ENCODE results near the gene DPF3. TPM values are rescaled to one million over a fixed set of nuclear protein-coding genes. Genes with fewer than 3 reads are reported as not detected.

Gene DPF3
- total RNA-seq, 1 experiment from 2014 or later: 0.31 TPM

DNA sequence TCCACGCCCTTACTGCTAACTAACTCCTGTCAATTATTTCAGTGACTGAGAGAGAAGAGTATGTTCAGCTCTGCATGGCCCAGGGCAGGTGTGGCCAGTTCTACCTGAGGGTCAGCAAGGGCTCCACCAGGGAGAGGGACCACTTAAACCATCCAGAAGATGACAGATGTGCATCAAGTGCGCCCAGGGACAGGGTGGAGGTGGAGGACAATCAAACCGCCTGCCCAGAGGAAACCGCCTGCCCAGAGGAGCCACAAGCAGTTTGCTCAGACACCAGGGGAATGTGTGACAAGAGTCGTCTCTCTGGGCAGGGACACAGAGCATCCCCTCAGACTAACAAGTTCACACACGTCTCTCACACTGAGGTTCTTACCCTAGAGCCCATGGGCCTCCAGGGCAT lies 14.5 kb downstream of the DPF3 start (continued):
- TF ChIP-seq, protein P1, sequence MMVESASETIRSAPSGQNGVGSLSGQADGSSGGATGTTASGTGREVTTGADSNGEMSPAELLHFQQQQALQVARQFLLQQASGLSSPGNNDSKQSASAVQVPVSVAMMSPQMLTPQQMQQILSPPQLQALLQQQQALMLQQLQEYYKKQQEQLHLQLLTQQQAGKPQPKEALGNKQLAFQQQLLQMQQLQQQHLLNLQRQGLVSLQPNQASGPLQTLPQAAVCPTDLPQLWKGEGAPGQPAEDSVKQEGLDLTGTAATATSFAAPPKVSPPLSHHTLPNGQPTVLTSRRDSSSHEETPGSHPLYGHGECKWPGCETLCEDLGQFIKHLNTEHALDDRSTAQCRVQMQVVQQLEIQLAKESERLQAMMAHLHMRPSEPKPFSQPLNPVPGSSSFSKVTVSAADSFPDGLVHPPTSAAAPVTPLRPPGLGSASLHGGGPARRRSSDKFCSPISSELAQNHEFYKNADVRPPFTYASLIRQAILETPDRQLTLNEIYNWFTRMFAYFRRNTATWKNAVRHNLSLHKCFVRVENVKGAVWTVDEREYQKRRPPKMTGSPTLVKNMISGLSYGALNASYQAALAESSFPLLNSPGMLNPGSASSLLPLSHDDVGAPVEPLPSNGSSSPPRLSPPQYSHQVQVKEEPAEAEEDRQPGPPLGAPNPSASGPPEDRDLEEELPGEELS (CRISPR knock-in tag; IDR thresholded peaks at IDR 0.05): no peak
- no peak for TF ChIP-seq OVOL2 (CRISPR knock-in tag; IDR thresholded peaks at IDR 0.05; ENCODE audit: borderline replicate concordance)

DNA sequence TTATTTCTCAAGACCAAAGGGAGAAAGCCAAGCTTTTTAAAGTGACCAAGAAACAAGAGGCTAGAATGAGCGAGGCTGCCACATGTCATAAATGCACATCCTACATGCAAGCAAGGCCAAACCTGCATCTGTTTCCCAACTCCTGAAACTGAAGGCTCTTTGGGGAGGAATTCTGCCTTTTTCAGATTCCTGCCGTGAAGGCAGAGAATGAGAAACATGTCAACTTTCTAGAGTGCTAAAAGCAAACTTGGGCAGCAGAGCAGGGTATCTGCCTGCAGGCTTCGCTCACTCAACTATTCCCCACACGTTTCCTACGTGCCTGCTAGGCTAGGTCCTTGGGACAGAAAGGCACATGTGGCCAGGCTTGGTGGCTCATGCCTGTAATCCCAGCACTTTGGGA lies 15.2 kb downstream of the DPF3 start:
- ATAC-seq: no peak

DNA sequence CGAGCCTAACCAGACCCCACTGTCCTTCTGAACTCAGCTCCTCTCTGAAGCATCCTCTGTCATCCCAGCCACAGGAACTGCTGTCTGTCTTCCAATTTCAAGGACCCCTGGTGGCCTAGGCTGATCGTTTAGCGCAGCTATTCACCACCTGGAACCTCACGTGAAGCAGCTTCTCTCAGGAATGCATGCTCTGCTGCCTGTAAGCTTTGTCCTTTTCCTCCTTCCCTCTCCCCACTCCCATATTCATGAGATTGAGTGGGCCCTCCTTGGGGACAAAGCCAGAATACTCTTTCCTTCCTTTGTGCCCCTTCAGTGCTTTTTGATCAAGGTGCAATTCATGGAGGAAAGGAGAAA lies 17.2 kb downstream of the DPF3 start:
- POLR2A ChIA-PET: interaction anchor here (0.9 kb wide), 1 partner anchor 14 kb away, joined by 3 read pairs; no protein-coding TSS in a partner anchor
- peaks cover 10% of the 10 kb centered on the region for H3K27me3 Mint-ChIP-seq (ENCODE audit: low read depth)
- TF ChIP-seq ZBTB21 (CRISPR knock-in tag; IDR thresholded peaks at IDR 0.05; ENCODE audit: borderline replicate concordance): no peak
- H3K9me3 Mint-ChIP-seq: peaks cover 11% of the 10 kb centered on the region
- H3K27ac Mint-ChIP-seq: 0 out of 2 replicates have a peak overlapping the region, but pooled peaks have one; percentile 8
- peaks cover 23% of the 10 kb centered on the region for H3K4me1 Mint-ChIP-seq
- no peak overlapping the region for H3K4me3 Mint-ChIP-seq
- DNase-seq (ENCODE audit: low spot score) (peak; percentile 45), ATAC-seq (peak; percentile 94)
- H3K36me3 Mint-ChIP-seq: peaks cover 7% of the 10 kb centered on the region
- CTCF ChIA-PET: interaction anchor here (0.6 to 1.8 kb wide), 12 partner anchors 12 to 596 kb away, joined by 3 to 12 read pairs (median 3); partner anchors contain the start of gene DPF3

More for the DNA sequence above, 15.2 kb downstream of the DPF3 start:
- Mint-ChIP-seq H3K4me1 (peaks cover 36% of the 10 kb centered on the region), H3K9me3 (peaks cover 5% of the 10 kb centered on the region; the same call in 1 of the 2 replicates), H3K36me3 (no peaks in the 10 kb centered on the region), H3K4me3 (no peak overlapping the region), H3K27me3 (ENCODE audit: low read depth) (peaks cover 12% of the 10 kb centered on the region), H3K27ac (no peak overlapping the region)
- TF ChIP-seq FOXK1 (CRISPR knock-in tag; IDR thresholded peaks at IDR 0.05) (no peak), ZNF317 (CRISPR knock-in tag; IDR thresholded peaks at IDR 0.05; ENCODE audit: borderline replicate concordance, low read depth) (no peak), GABPB1 (CRISPR knock-in tag; IDR thresholded peaks at IDR 0.05) (no peak)
- DNase-seq (ENCODE audit: low spot score): no peak
- ChIA-PET POLR2A (no interaction called here), CTCF (no interaction called here)

DNA sequence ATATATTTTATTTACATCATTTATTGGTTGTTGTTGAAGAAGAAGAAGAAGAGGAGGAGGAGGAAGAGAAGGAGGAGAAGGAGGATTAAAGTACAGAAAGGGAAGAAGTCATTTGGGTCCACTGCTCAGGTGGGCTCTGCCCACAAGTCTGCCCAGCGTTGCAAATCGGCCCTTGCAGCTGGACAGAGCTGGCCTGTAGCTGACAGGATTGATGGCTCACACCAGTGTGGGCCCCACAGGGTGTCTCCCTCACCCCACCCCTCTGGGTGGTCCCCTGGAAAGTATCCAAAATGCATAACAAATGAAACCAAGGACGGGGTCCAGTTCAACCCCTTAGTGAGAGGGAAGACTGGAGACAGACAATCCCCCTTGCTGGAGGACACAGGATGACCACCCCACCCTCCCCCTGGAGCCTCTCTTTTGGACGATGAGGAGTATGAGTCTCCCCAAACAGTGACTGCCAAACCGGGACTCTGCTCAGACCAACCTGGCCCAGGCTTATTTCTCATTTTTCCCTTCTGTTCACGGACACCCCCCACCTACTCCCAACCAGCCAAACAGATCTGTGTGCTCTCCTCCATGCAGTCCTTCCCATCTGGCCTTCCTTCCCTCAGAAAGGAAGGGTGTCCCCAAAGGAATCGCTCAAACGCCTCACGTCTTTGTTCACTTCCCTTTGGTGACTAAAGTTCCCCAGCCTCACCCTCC lies 17.7 kb downstream of the DPF3 start:
- peaks cover 11% of the 10 kb centered on the region for H3K36me3 Mint-ChIP-seq
- H3K27me3 Mint-ChIP-seq (ENCODE audit: low read depth): peaks cover 10% of the 10 kb centered on the region
- ChIA-PET CTCF (interaction anchor here (0.6 to 1.8 kb wide), 12 partner anchors 12 to 596 kb away, joined by 3 to 12 read pairs (median 3); partner anchors contain the start of gene DPF3), POLR2A (interaction anchor here (0.9 kb wide), 1 partner anchor 15 kb away, joined by 3 read pairs; no protein-coding TSS in a partner anchor)
- DNase-seq (ENCODE audit: low spot score): no peak
- H3K4me1 Mint-ChIP-seq: peaks cover 21% of the 10 kb centered on the region
- no peak overlapping the region for H3K27ac Mint-ChIP-seq
- no peak overlapping the region for H3K4me3 Mint-ChIP-seq
- no peak for ATAC-seq
- H3K9me3 Mint-ChIP-seq: peaks cover 16% of the 10 kb centered on the region
- TF ChIP-seq, protein P2, sequence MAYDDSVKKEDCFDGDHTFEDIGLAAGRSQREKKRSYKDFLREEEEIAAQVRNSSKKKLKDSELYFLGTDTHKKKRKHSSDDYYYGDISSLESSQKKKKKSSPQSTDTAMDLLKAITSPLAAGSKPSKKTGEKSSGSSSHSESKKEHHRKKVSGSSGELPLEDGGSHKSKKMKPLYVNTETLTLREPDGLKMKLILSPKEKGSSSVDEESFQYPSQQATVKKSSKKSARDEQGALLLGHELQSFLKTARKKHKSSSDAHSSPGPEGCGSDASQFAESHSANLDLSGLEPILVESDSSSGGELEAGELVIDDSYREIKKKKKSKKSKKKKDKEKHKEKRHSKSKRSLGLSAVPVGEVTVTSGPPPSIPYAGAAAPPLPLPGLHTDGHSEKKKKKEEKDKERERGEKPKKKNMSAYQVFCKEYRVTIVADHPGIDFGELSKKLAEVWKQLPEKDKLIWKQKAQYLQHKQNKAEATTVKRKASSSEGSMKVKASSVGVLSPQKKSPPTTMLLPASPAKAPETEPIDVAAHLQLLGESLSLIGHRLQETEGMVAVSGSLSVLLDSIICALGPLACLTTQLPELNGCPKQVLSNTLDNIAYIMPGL (CRISPR knock-in tag; IDR thresholded peaks at IDR 0.05): no peak
- TF ChIP-seq KAT7 (CRISPR knock-in tag; IDR thresholded peaks at IDR 0.05; ENCODE audit: borderline replicate concordance) (no peak), NR2C2 (CRISPR knock-in tag; IDR thresholded peaks at IDR 0.05) (no peak), OVOL2 (CRISPR knock-in tag; IDR thresholded peaks at IDR 0.05; ENCODE audit: borderline replicate concordance) (no peak), GABPB1 (CRISPR knock-in tag; IDR thresholded peaks at IDR 0.05) (no peak), CBFB (CRISPR knock-in tag; IDR thresholded peaks at IDR 0.05; ENCODE audit: low read depth) (no peak), FOXP1 (CRISPR knock-in tag; IDR thresholded peaks at IDR 0.05; ENCODE audit: borderline replicate concordance) (no peak)
- TF ChIP-seq, protein P3, sequence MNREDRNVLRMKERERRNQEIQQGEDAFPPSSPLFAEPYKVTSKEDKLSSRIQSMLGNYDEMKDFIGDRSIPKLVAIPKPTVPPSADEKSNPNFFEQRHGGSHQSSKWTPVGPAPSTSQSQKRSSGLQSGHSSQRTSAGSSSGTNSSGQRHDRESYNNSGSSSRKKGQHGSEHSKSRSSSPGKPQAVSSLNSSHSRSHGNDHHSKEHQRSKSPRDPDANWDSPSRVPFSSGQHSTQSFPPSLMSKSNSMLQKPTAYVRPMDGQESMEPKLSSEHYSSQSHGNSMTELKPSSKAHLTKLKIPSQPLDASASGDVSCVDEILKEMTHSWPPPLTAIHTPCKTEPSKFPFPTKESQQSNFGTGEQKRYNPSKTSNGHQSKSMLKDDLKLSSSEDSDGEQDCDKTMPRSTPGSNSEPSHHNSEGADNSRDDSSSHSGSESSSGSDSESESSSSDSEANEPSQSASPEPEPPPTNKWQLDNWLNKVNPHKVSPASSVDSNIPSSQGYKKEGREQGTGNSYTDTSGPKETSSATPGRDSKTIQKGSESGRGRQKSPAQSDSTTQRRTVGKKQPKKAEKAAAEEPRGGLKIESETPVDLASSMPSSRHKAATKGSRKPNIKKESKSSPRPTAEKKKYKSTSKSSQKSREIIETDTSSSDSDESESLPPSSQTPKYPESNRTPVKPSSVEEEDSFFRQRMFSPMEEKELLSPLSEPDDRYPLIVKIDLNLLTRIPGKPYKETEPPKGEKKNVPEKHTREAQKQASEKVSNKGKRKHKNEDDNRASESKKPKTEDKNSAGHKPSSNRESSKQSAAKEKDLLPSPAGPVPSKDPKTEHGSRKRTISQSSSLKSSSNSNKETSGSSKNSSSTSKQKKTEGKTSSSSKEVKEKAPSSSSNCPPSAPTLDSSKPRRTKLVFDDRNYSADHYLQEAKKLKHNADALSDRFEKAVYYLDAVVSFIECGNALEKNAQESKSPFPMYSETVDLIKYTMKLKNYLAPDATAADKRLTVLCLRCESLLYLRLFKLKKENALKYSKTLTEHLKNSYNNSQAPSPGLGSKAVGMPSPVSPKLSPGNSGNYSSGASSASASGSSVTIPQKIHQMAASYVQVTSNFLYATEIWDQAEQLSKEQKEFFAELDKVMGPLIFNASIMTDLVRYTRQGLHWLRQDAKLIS (CRISPR knock-in tag; IDR thresholded peaks at IDR 0.05; ENCODE audit: borderline replicate concordance): no peak
- TF ChIP-seq, protein P4, sequence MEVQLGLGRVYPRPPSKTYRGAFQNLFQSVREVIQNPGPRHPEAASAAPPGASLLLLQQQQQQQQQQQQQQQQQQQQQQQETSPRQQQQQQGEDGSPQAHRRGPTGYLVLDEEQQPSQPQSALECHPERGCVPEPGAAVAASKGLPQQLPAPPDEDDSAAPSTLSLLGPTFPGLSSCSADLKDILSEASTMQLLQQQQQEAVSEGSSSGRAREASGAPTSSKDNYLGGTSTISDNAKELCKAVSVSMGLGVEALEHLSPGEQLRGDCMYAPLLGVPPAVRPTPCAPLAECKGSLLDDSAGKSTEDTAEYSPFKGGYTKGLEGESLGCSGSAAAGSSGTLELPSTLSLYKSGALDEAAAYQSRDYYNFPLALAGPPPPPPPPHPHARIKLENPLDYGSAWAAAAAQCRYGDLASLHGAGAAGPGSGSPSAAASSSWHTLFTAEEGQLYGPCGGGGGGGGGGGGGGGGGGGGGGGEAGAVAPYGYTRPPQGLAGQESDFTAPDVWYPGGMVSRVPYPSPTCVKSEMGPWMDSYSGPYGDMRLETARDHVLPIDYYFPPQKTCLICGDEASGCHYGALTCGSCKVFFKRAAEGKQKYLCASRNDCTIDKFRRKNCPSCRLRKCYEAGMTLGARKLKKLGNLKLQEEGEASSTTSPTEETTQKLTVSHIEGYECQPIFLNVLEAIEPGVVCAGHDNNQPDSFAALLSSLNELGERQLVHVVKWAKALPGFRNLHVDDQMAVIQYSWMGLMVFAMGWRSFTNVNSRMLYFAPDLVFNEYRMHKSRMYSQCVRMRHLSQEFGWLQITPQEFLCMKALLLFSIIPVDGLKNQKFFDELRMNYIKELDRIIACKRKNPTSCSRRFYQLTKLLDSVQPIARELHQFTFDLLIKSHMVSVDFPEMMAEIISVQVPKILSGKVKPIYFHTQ (CRISPR knock-in tag; IDR thresholded peaks at IDR 0.05): no peak
- TF ChIP-seq, protein P5, sequence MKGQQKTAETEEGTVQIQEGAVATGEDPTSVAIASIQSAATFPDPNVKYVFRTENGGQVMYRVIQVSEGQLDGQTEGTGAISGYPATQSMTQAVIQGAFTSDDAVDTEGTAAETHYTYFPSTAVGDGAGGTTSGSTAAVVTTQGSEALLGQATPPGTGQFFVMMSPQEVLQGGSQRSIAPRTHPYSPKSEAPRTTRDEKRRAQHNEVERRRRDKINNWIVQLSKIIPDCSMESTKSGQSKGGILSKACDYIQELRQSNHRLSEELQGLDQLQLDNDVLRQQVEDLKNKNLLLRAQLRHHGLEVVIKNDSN (CRISPR knock-in tag; IDR thresholded peaks at IDR 0.05): no peak
